Ascending aorta (tissue), 2 donors: Measurements from ENCODE around the gene ISG20. TPM values are rescaled to one million over a fixed set of nuclear protein-coding genes. Genes with fewer than 3 reads are reported as not detected.
A peak's percentile ranks its signal among the peaks of the same experiment; 100 is the strongest.

Experiments
- DNase-seq, 2 donors: peaks; one replicate each; pipeline ENCODE4 v3.0.0-alpha.2; 2019; ENCODE audit warnings: low spot score in 2 of 2
- H3K27ac ChIP-seq, 2 donors: fragments of 200-600 bp; sonication (generic); one replicate each; pipeline ENCODE4 v1.5.1; 2016 to 2017; ENCODE audit warnings: mild to moderate bottlenecking in 1 of 2
- H3K27me3 ChIP-seq: fragments of 200-600 bp; sonication (generic); one replicate; pipeline ENCODE4 v1.5.1; 2017
- H3K36me3 ChIP-seq, 2 donors: fragments of 200-600 bp; sonication (generic); one replicate each; pipeline ENCODE4 v1.5.1; 2016
- H3K4me1 ChIP-seq, 2 donors: fragments of 200-600 bp; sonication (generic); one replicate each; pipeline ENCODE4 v1.5.1; 2016 to 2017; ENCODE audit warnings: mild to moderate bottlenecking in 1 of 2
- H3K4me3 ChIP-seq, 2 donors: fragments of 200-600 bp; sonication (generic); one replicate each; pipeline ENCODE4 v1.5.1; 2016 to 2017; ENCODE audit warnings: mild to moderate bottlenecking in 1 of 2
- H3K9me3 ChIP-seq, 2 donors: fragments of 200-600 bp; sonication (generic); one replicate each; pipeline ENCODE4 v1.5.1; 2016
- CTCF ChIP-seq, 3 experiments: fragments of 200-600 bp in 2 of 3; fragments of 450-650 bp in 1 of 3; sonication (generic) in 2 of 3; IDR thresholded peaks; one replicate each; pipeline ENCODE4 v1.5.1; 2016 to 2019; ENCODE audit warnings: antibody characterized with exemption in 3 of 3, mild to moderate bottlenecking in 1 of 3, moderate library complexity in 1 of 3
- intact Hi-C: fragments of 100-400 bp; cut with DNase I; formaldehyde crosslinking; loops from one replicate; pipeline ENCODE4 v1.15.1; 2023
- total RNA-seq: library from RNA; depleted of rRNA; stranded (reverse); fragments of >200 nt; gene quantifications from one replicate; pipeline ENCODE4 v1.1.0, GENCODE V29; 2016

ISG20 gene
- total RNA-seq, 1 donor from 2014 or later = 5.3 TPM

GRCh38 chr15:88647351-88648105 is 8.7 kb downstream of the ISG20 start:
- H3K4me3 ChIP-seq = no peak overlapping the region
- no peak overlapping the region for H3K27ac ChIP-seq
- peak; percentile 7 to 42 for DNase-seq
- intact Hi-C loops = no loop called here
- no peaks in the 10 kb centered on the region for H3K9me3 ChIP-seq
- H3K36me3 ChIP-seq = no peaks in the 10 kb centered on the region
- H3K4me1 ChIP-seq = no peaks in the 10 kb centered on the region
- H3K27me3 ChIP-seq = no peaks in the 10 kb centered on the region
- TF ChIP-seq CTCF (IDR thresholded peaks at IDR 0.05) = no peak

- TF ChIP-seq CTCF (IDR thresholded peaks at IDR 0.05) = no peak
- H3K27ac ChIP-seq = no peak overlapping the region
These were observed 9.8 kb downstream of the ISG20 start for GRCh38 chr15:88648357-88649214.

GRCh38 chr15:88649286-88649733 is 10.5 kb downstream of the ISG20 start:
- H3K4me3 ChIP-seq = no peak overlapping the region
- H3K36me3 ChIP-seq = no peaks in the 10 kb centered on the region
- H3K27me3 ChIP-seq = no peaks in the 10 kb centered on the region
- no peaks in the 10 kb centered on the region for H3K4me1 ChIP-seq
- H3K27ac ChIP-seq = no peak overlapping the region
- no peaks in the 10 kb centered on the region for H3K9me3 ChIP-seq
- intact Hi-C loops = no loop called here
- peak; percentile 7 to 67 for DNase-seq
- no peak for TF ChIP-seq CTCF (IDR thresholded peaks at IDR 0.05)

More at GRCh38 chr15:88648357-88649214, 9.8 kb downstream of the ISG20 start:
- Histone ChIP-seq H3K27me3 (no peaks in the 10 kb centered on the region), H3K4me3 (no peak overlapping the region), H3K9me3 (no peaks in the 10 kb centered on the region), H3K36me3 (no peaks in the 10 kb centered on the region), H3K4me1 (no peaks in the 10 kb centered on the region)
- DNase-seq = peak; percentile 4 to 56
- intact Hi-C loops = no loop called here

GRCh38 chr15:88649753-88650551 is 11.1 kb downstream of the ISG20 start:
- Histone ChIP-seq H3K27me3 (no peaks in the 10 kb centered on the region), H3K27ac (no peak overlapping the region), H3K4me1 (no peaks in the 10 kb centered on the region), H3K36me3 (no peaks in the 10 kb centered on the region), H3K9me3 (no peaks in the 10 kb centered on the region), H3K4me3 (no peak overlapping the region)
- intact Hi-C loops = loop anchor here (10.0 kb wide), 2 partner anchors 365 to 525 kb away; no protein-coding TSS in a partner anchor
- peak; percentile 3 to 59 for DNase-seq
- no peak for TF ChIP-seq CTCF (IDR thresholded peaks at IDR 0.05)

GRCh38 chr15:88650556-88650955 is 11.7 kb downstream of the ISG20 start:
- peak in 1 of 2 donors; percentile 3 for DNase-seq
- Histone ChIP-seq H3K27me3 (no peaks in the 10 kb centered on the region), H3K4me3 (no peak overlapping the region), H3K9me3 (no peaks in the 10 kb centered on the region), H3K36me3 (no peaks in the 10 kb centered on the region), H3K4me1 (no peaks in the 10 kb centered on the region), H3K27ac (no peak overlapping the region)
- TF ChIP-seq CTCF (IDR thresholded peaks at IDR 0.05) = no peak
- intact Hi-C loops = loop anchor here (10.0 kb wide), 2 partner anchors 364 to 524 kb away; no protein-coding TSS in a partner anchor
